K562 (cell line): ENCODE data around the gene BPTF. TPM values are rescaled to one million over a fixed set of nuclear protein-coding genes. Genes with fewer than 3 reads are reported as not detected.

ENCODE experiments used
- BRCA1 ChIP-seq, 2 experiments: fragments of 450-650 bp in 1 of 2; sonication (generic) in 1 of 2; formaldehyde crosslinking in 1 of 2; IDR thresholded peaks; 2 replicates each; pipeline versions ENCODE4 v1.5.0 to v1.6.1; 2017 to 2020; ENCODE audit warnings: mild to moderate bottlenecking in 1 of 2, missing genetic modification reagents in 1 of 2
- CLOCK ChIP-seq: fragments of 250-450 bp; sonication (Bioruptor Pico); IDR thresholded peaks from 2 replicates; pipeline ENCODE4 v1.4.0; 2020; ENCODE audit warnings: mild to moderate bottlenecking, moderate library complexity, borderline replicate concordance
- CXXC5 ChIP-seq: fragments of 250-450 bp; sonication (Bioruptor Pico); IDR thresholded peaks from 2 replicates; pipeline ENCODE4 v1.8.0; 2022; ENCODE audit warnings: inconsistent platforms, mild to moderate bottlenecking, moderate library complexity
- EGR1 ChIP-seq: fragments of 450-650 bp; conservative IDR thresholded peaks from 2 replicates; pipeline ENCODE4 v1.6.1; 2017; ENCODE audit warnings: mild to moderate bottlenecking
- FOXJ3 ChIP-seq: sonication (generic); formaldehyde crosslinking; IDR thresholded peaks from 2 replicates; pipeline ENCODE4 v1.4.0; 2020; ENCODE audit warnings: mild to moderate bottlenecking, missing genetic modification reagents
- FOXP1 ChIP-seq: sonication (generic); formaldehyde crosslinking; IDR thresholded peaks from 2 replicates; pipeline ENCODE4 v1.8.0; 2022; ENCODE audit warnings: mild to moderate bottlenecking, missing genetic modification reagents
- GATAD2A ChIP-seq: fragments of 450-650 bp; IDR thresholded peaks from 2 replicates; pipeline ENCODE4 v1.6.1; 2017
- HMBOX1 ChIP-seq: sonication (generic); IDR thresholded peaks from 2 replicates; pipeline ENCODE4 v1.6.1; 2016
- LARP7 ChIP-seq: fragments of 450-650 bp; IDR thresholded peaks from 2 replicates; pipeline ENCODE4 v1.6.1; 2016
- MXI1 ChIP-seq: IDR thresholded peaks from 2 replicates; pipeline ENCODE4 v1.6.1; 2011; ENCODE audit warnings: low read depth, mild to moderate bottlenecking, improper control_type of control experiment, low read length
- NCOA2 ChIP-seq, 2 experiments: fragments of 450-650 bp; IDR thresholded peaks; 2 replicates each; pipeline ENCODE4 v1.6.1; 2018; ENCODE audit warnings: mild to moderate bottlenecking in 2 of 2, moderate library complexity in 1 of 2; ENCODE audit not compliant: partially characterized antibody in 2 of 2
- OTX1 ChIP-seq: fragments of 450-650 bp; formaldehyde crosslinking; IDR thresholded peaks from 2 replicates; pipeline ENCODE4 v1.4.0; 2022; ENCODE audit warnings: mild to moderate bottlenecking
- RBFOX2 ChIP-seq: fragments of 200-400 bp; formaldehyde crosslinking; IDR thresholded peaks from 2 replicates; pipeline ENCODE4 v1.6.1; 2017; ENCODE audit warnings: low read depth, mild to moderate bottlenecking, low read length, moderate library complexity
- RREB1 ChIP-seq: fragments of 250-450 bp; sonication (Bioruptor Pico); IDR thresholded peaks from 2 replicates; pipeline ENCODE4 v1.4.0; 2020
- ZNF12 ChIP-seq: sonication (generic); formaldehyde crosslinking; IDR thresholded peaks from 2 replicates; pipeline ENCODE4 v1.4.0; 2020; ENCODE audit warnings: mild to moderate bottlenecking, missing genetic modification reagents
- ZNF175 ChIP-seq: fragments of 200-800 bp; sonication (Bioruptor generic); IDR thresholded peaks from 2 replicates; pipeline ENCODE4 v1.6.1; 2016; ENCODE audit warnings: low read depth, mild to moderate bottlenecking, missing genetic modification characterization, missing compliant biosample characterization
- ZNF239 ChIP-seq: fragments of 250-450 bp; sonication (Bioruptor Pico); IDR thresholded peaks from 2 replicates; pipeline ENCODE4 v1.4.0; 2020; ENCODE audit warnings: mild to moderate bottlenecking
- ZNF766 ChIP-seq: fragments of 200-800 bp; sonication (Bioruptor generic); conservative IDR thresholded peaks from 2 replicates; pipeline ENCODE4 v1.6.1; 2016; ENCODE audit warnings: missing genetic modification characterization, missing compliant biosample characterization
- polyA plus RNA-seq, 8 experiments: library from polyadenylated mRNA; depleted of rRNA in 4 of 8; stranded (reverse) in 5 of 8; unstranded in 3 of 8; fragments of >200 nt; fragmentation: Nextera tagmentation in 2 of 8; fragmentation: Illumina TruSeq in 1 of 8; extraction: Ambion mirVana in 2 of 8; extraction: Trizol in 1 of 8; gene quantifications; 2 replicates each; pipeline versions ENCODE4 v1.2.1 to v1.2.3, GENCODE V29; 2011 to 2014; ENCODE audit warnings: inconsistent platforms in 1 of 8, missing spikeins in 1 of 8
- total RNA-seq, 7 experiments: library from RNA; depleted of rRNA in 6 of 7; stranded (reverse); fragments of >200 nt in 6 of 7; fragmentation: Illumina TruSeq in 2 of 7; extraction: Trizol in 2 of 7; gene quantifications; 2 replicates each; pipeline versions ENCODE4 v1.2.1 to v1.2.3, GENCODE V29; 2011 to 2021; ENCODE audit warnings: low replicate concordance in 1 of 7
- TF ChIP-seq, protein P1 (sequence below): fragments of 450-650 bp; IDR thresholded peaks from one replicate; pipeline ENCODE4 v1.6.1; 2018; ENCODE audit warnings: mild to moderate bottlenecking, moderate library complexity; ENCODE audit not compliant: partially characterized antibody

BPTF gene
- total and polyA plus RNA-seq, 9 of the 15 experiments (the other 6 are each of a cell fraction or from before 2014, with no cell fraction given): 12.5 to 52.1 (median 26.9) TPM

DNA sequence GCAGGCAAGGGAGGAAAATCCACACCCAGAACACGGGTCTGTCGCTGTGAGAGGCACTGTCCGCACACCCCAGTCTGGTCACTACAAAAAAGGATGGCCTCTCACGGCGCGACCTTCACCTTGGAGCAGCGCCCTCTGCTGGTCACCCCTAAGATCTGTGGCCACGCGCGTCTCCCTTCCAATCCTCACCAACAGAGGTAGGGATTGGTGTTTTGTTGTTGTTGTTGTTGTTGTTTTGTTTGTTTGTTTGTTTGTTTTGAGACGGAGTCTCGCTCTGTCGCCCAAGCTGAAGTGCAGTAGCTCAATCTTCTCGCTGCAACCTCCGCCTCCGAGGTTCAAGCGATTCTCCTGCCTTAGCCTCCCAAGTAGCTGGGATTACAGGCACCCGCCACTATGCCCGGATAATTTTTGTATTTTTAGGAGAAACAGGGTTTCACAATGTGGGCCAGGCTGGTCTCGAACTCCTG is 185.9 kb downstream of the BPTF start (continued):
- TF ChIP-seq RREB1 (CRISPR knock-in tag) (no peak), LARP7 (peak; percentile 83), FOXP1 (CRISPR knock-in tag) (peak; percentile 80; the same call in 1 of the 2 replicates), NCOA2 (IDR thresholded peaks at IDR 0.05; ENCODE audit: partially characterized antibody in 2 of 2) (no peak), OTX1 (CRISPR knock-in tag) (no peak), CXXC5 (CRISPR knock-in tag) (no peak), FOXJ3 (CRISPR knock-in tag) (no peak), ZNF766 (CRISPR knock-in tag) (no peak), HMBOX1 (no peak), ZNF175 (no peak), CLOCK (no peak), RBFOX2 (0 out of 2 replicates have a peak, but pooled peaks have one; percentile 35), BRCA1 (IDR thresholded peaks at IDR 0.05) (no peak), BRCA1 (CRISPR knock-in tag; IDR thresholded peaks at IDR 0.05) (no peak), MXI1 (no peak), ZNF239 (CRISPR knock-in tag) (no peak), GATAD2A (no peak), EGR1 (no peak), ZNF12 (CRISPR knock-in tag) (no peak)
- TF ChIP-seq, protein P1, sequence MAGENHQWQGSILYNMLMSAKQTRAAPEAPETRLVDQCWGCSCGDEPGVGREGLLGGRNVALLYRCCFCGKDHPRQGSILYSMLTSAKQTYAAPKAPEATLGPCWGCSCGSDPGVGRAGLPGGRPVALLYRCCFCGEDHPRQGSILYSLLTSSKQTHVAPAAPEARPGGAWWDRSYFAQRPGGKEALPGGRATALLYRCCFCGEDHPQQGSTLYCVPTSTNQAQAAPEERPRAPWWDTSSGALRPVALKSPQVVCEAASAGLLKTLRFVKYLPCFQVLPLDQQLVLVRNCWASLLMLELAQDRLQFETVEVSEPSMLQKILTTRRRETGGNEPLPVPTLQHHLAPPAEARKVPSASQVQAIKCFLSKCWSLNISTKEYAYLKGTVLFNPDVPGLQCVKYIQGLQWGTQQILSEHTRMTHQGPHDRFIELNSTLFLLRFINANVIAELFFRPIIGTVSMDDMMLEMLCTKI: no peak
